Muscle of back (tissue), 11 donors: ENCODE data around the gene PTF1A. TPM values are rescaled to one million over a fixed set of nuclear protein-coding genes. Genes with fewer than 3 reads are reported as not detected.

ENCODE experiments used
- DNase-seq, 3 donors: peaks; one replicate each; pipeline versions ENCODE4 v3.0.0 to v3.0.0-alpha.2; 2013
- polyA plus RNA-seq, 10 donors: library from polyadenylated mRNA; unstranded; fragments of 120-200 nt; gene quantifications; one replicate each; pipeline ENCODE4 v1.2.1, GENCODE V29; 2013; ENCODE audit not compliant: insufficient read length in 10 of 10

PTF1A gene
- polyA plus RNA-seq, 10 donors: not detected

DNA sequence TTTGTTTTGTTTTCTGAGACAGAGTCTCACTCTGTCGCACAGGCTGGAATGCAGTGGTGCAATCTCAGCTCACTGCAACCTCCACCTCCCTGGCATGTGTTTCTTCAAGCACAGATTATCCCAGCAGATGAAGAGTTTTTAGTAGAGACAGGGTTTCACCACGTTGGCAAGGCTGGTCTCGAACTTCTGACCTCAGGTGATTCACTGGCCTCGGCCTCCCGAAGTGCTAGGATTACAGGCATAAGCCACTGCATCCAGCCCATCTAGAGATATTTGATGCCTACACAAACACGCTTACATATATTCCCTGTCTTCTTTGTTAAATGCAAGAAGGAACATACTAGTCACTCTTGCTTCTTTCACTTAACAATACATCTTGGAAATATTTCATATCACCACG, 5.9 kb upstream of the PTF1A start:
- DNase-seq: no peak

DNA sequence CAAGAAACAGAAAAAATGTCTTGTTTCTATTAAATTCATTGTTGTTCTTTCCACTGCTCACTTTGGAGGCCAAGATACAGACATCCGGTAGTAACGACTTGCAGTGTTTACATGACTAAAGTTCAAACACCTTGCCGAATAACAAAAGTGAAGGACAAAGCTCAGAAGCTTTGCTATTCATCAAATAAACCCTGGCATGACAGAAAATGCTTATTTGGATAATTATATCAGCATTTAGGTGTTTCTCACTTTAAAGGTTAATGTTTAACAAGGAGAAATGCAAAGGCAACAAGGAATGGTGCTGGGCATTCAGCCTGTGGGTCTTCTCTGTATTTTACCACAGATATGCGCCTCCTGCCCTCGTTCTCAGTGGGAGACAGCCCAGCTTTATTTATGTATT, 5.4 kb upstream of the PTF1A start:
- no peak for DNase-seq

DNA sequence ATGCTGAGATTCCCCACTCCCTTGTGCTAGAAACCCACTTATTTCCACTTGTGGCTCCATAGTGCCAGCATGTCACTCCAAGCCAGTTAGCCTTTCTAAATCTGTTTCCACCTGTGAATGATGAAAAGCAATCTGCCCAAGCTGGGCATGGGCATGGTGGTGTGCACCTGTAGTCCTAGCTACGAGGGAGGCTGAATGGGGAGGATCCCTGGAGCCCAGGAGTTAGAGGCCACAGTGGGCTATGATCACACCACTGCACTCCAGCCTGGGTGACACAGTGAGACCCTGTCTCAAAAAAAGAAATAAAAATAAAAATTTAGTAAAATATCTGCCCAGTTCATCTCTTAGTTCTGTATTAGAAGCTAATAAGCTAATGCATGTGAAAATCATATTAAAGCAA, 5.0 kb upstream of the PTF1A start:
- DNase-seq: no peak

DNA sequence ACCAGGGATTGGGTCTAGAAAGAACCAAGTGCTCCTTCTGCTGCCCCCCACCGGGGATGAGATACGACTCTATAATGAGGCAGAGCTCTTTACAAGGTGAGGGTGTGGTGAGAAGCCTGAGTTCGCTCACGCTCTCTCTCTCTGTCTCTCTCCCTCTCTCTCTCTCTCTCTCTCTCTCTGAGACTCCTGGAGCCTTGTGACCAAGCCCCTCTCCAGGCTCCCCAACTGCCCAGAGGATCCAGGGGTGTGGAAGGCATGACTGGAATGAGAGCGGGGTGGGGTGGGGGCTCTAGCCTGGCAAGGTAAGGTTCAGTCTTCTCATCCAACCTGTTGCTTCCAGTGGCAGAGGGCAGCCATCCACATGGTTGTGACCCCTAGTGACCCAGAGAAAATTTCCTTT, 3.1 kb upstream of the PTF1A start:
- DNase-seq: no peak

DNA sequence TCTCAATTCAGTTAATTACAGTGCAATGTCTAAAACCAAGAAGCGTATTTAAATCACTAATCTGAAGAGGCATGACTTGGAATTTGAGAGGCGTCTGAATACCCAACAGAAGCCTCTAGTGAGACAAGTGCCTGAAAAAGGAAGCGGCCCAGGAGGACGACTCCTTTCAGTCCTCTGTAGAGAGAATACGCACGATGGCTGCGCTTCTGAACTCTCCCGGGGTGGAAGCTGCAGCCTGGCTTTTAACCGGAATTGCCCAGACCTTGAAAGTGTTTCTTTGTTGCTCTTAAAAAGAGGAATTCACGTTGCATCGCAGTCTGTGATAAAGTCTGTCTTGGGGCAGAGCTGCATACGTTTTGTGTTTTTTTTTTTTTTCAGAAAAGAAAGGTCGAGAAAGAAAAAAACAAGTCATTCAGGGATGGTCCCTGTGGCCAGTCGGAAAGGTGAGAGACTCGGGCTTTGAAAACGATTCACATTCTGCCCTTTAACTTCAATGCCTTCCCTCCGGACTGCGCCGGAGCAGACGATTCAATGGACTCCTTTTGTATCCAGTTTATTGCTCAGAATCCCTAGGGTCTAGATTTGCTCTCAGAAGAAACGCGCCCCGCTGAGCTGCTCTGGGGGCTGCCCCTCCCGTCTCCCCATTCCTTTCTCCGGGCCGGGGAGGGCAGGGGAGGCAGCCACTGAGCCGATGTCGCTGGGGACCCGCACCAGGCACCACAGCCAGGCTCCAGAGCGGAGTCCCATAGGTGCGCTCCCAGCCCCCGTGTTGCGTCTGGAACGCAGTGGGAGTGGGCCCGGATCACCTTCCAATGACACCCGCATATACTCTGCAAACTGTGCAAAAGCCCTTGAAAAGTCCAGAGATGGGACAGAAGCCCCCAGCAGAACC, 994 bp upstream of the PTF1A start:
- no peak for DNase-seq

DNA sequence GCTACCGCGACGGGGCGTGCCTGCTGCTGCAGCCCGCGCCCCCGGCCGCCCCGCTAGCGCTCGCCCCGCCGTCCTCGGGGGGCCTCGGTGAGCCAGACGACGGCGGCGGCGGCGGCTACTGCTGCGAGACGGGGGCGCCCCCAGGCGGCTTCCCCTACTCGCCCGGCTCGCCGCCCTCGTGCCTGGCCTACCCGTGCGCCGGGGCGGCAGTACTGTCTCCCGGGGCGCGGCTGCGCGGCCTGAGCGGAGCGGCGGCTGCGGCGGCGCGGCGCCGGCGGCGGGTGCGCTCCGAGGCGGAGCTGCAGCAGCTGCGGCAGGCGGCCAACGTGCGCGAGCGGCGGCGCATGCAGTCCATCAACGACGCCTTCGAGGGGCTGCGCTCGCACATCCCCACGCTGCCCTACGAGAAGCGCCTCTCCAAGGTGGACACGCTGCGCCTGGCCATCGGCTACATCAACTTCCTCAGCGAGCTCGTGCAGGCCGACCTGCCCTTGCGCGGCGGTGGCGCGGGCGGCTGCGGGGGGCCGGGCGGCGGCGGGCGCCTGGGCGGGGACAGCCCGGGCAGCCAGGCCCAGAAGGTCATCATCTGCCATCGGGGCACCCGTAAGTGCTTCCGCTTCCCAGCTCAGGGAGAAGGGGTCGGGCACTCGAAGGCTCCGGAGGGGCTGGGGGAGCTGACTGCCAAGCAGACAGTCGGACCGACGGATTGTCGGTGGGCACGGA, 761 bp downstream of the PTF1A start:
- DNase-seq: no peak

DNA sequence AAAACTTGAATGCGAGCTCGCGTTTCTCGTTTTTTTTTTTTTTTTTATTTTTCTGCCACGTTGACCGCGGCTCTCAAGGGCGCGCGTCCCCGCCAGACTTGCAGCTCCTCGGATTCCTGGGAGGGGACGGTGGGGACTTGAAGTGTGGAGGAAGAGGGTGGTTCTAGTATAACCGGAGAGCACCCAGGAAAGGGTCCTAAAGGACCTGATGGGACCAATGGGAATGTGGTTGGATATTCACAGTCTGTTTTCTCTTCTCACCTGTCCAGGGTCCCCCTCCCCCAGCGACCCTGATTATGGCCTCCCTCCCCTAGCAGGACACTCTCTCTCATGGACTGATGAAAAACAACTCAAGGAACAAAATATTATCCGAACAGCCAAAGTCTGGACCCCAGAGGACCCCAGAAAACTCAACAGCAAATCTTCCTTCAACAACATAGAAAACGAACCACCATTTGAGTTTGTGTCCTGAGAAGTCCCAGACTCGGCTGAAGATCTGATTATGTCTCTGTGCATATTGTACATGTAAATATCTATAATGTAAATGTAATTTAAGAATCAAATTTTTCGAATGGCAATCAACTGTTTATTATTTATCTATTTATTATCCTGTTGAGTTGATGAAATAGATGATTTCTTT, 1.4 kb downstream of the PTF1A start:
- no peak for DNase-seq

DNA sequence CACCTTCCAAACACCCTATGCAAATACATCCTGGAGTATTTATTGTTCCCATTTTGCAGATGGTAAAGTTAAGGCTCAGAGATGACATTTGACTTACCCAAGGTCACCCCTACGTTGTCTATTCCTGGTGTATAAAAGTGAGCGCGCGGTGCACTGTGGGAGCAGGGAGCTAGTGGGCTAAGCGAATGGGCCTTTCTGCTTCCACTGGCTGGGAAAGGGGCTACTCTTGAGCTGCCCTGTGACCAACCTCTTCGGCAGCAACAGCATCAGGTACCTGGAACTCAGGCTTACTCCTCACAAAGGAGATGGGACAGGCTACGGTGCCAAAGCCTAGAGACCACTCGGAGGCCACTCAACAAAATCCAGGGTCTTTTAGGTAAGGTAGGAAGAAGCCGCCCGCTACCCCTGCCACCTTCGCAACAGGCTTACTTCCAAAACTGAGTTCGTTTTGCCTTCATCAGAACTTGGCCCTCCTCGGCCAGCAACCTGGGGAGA, 2.4 kb downstream of the PTF1A start:
- DNase-seq: no peak

DNA sequence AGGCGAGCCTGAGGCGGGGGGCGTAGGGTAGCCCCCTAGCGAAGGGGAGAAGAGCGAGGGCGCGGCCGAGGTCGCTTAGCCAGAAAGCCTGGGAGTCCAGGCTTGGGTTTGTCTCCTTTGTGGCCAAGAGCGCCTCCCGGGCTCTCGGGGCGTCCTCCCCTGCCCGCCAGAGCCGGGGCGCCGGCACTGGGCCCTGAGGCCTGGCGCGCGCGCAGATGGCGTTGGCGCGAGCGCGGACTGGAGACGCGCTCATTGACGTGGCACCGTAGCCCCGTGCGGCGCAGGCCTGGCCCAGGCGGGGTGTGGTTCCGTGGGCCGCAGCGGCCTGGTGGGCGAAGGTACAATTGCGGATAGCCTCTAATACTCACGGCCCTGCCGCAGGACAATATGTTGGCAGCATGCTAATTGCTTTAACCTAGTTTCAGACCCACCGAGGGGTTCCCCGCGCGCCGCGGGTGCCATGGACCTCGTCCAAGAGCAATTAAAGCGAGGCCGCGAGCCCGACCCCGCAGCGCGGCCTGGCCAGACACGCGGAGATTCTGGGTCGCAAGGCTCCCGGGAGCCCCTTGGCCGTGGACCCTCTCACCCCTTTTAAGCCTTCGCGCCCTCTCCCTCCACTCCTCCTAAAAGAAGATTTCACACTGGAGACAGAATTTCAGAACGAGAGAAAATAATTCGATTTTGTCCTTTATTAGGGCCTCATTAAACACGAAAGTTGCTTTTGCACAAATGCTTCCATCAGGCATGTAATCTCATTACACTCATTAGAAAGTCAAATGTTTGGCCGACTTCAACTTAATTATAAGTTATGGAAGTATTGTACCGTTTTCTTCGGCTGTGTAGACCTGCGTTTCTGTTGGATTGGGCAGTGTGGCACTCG, 3.1 kb downstream of the PTF1A start:
- DNase-seq: no peak

DNA sequence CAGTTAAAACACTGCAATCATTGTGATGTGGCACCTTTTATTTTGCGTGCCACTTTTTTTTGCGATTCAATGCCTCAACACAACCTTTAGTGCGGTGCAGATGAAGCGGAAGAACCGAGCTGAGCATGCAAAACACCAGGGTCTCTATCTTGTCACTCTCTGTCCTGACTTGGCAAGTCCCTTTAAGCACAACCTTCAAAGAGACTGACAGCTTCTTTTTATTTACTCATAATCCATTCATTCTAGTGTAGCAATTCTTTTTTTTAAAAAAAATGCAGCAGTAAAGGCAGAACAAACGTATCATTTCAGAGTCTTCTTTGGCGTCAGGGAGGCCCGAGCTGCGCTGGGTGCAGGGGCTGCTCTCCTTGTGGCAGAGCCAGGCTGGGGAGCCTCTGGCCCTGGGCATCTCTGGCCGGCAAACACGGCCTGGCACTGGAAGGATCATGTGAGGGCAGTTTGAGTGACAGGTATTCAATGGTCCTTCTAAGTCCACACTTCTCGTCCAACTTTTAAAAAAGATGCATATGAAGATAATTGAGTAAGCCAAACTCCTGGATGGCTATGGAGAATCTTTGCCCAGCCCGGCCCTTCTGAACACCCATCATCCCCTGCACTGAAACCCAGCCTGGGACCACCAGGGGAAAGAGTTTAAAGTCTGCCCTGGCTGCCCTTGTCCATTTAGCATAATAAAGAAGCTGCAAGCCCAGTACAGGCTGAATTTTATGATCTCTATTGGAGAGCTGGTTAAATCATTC, 3.9 kb downstream of the PTF1A start:
- DNase-seq: no peak

DNA sequence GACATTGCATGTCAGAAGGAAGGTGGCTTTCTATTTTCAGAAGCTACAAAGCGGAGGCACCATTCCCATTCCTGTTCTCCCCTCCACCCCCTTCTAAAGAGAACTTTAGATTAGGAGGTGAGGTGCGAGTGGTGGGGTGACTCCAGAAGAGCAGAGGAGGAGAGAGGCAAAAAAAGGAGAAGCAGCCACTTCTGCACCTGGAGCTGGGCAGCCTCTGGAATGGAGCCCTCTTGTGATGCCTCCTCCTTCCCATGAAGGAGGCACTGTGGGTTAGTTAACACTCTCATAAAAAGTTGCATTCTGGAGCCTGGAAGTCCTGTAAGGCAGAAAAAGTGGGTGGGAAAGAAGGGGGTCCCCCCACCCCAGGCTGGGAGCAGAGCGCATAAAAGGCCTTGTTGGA, 4.8 kb downstream of the PTF1A start:
- DNase-seq: no peak

DNA sequence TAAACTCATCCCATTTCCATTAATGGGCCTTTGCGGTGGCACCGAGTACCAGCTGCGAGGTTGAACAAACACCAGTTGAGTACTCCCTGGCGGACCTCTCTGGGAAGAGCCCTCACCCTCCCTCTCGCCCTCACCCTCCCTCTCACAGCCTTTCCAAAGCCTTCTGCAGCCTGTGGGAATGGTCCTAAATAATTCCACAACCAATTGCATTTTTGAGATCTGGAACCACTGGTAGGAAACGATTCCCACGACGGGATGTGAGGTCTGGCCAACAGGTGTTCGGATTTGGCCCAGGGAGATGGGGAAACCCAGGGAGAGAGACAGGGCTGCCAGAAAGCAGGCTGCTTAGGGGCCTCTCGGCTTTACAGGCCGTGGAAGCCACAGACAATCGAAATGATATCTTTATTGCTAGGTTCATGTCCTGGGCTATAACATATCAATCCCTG, 5.3 kb downstream of the PTF1A start:
- no peak for DNase-seq

DNA sequence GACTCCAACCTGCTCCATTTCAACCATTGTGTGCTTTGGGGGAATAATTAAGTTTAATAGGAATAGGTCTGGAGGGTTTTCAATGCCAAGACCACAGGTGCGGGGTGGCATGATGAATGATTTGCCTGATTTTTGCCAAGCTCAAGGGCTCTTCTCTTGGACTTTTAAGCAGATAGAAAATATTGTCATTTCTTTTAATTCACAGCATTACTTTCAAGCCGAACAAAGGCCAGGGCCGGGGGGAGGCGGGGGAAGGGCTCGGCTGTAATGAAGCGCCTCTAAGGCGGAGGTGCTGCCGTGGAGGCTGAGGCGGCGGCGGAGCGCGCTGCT, 6.5 kb downstream of the PTF1A start:
- no peak for DNase-seq

DNA sequence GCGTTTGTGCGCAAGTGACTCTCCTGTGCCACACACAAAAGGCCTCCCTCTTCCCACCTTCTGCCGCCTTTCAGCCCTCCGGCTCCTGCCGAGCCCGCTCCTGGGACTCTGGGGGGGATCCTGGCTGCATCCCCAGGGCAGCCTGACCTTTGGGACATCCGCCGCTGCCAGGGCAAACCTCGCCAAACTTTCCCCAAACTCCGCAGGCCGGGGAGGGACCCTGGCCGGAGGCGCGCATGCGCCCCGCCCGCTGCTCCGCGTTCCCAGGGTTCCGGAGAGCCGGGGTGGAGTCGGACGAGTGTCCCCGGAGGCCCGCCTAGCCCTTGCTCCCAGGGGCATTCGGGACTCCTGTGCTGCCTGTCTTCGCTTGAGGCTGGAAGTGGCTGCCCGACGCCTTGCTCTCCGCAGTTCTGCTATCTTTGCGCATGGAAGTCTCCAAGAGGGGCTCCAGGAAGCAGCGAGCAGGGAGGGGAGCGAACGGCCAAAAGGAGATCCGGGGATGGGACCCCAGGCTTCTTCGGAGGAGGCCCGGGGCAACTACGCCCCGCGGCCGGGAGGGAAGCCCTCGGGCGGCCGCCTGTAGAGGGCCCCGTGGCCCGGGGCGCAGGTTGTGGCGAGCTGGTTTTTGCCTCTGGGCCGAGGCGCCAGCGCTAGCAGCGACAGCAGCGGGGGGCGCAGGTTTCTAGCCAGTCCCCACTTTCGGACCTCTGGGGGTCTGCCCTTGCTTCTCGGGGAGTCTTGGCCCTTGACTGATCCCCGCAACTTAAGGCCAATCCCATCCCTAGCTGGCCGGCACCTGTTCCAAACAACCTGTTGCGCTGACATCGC, 7.0 kb downstream of the PTF1A start:
- DNase-seq: peak in 1 of 3 donors; percentile 33

DNA sequence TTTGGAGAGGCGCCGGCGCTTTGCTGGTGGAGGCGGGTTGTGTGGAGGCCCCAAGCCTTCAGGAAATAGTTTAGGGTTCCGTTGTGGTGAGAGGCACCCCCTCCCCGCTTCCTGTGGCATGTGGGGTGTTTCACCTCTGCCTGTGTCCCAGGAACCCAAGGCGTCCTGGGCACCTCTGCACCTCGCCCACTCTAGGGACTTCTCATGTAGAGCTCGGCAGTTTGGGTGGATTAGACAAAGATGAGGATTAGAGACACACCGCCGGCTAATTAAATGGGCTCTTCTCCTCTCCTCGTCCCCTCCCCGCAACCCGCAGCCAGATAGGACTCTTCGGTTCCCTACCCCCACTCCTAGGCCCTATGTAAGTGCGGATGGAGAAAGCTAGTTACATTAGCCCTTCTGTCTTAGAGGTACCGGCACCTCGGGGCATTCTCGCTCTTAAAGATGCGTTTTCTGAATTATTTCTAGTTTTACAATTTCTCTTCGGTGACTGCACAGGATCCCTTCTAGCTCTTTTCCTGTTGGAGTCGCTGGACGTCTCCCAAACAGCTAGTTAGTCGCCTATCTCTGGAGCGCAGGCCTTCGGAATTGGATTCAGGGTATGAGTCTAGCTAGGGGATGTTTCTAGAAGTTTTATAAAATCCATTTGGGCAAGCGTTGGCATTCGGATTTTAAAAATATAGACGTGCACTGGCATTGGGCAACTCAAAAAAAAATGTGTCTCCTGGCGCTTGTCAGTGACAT, 7.8 kb downstream of the PTF1A start:
- no peak for DNase-seq

DNA sequence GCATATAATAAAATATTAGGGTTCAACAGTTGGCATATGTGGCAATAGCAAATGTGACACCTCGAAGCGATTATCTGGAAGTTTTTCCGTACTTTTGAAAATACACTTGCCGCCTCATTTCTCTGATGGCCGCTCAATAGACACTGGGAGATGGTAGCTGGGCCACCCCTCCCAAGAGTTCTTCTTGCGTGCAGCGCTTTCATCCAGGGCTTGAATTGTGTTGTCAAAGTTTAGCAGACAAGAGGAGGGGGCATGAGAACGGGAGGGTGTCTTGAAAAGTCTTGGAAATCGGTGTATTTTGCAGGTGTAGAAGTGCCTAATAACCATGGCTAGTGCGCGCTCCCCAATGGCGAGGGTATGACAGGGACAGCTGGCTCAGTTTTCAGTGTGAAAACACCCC, 8.5 kb downstream of the PTF1A start:
- DNase-seq: no peak

DNA sequence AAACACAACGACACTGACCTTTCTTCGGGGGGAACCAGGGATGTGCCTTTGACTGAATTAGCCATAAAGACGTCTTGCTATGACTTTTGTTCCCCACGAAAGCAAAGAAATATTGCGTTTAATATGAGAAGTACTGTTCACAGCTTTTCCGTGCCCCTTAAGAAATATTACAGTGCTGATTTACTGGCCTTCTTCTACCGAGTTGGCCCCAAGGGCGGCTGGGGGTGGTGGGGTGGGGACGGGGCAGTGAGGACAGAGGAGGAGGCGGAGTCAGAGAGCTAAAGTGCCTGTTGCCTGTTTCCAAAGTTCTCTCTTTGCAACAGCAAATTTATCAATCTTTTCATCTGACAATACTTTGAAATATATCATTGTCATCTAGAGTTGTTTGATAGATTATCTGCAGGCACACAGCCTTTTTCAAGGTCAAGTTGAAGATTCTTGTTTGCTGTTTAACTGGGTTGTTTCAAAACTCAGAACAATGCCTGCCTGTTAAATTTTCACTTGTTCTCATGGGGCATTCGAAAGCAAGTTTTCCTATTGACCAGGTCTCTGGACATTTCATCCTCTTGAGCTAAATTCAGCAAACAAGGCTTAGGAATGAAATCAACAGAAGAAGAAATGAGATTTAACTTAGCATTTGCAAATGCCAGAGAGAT, 9.0 kb downstream of the PTF1A start:
- no peak for DNase-seq

DNA sequence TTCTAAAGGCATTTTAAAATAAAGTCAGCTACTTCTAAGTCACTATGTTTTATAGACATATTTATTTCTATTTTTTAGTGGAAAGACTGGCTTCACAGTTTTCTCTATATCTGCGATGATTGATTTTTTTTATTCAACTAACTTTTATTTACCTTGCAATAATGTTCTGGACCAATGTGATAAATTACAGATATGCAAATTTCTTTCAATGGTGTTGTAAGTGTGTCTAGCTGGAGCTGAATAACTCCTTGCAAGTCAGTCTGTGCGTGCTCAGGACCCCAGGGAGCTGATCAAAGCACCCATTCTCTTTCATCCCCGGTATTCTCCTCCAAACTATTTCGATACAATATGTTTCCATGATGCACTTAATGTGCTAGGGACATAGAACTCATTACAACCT, 9.7 kb downstream of the PTF1A start:
- DNase-seq: no peak

DNA sequence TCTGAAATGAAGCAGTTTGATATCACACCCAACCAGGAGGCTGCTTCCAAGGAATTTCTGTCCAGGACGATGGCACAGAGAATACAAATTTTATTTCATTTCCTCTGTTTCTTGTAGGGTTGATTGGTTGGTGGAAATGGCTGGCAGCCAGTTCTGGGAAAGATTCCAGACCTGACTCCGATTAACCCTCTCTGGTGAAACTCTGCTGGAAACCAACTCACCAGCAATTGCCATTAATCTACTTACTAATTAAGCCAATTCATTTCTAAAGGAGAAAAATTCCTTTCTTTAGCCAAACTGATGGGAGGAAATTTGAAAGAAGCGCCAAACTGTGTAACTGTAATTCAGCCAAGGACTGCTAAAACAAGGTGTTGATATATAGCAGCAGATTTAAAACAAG, 10.7 kb downstream of the PTF1A start:
- DNase-seq: no peak
